K562 (cell line): ENCODE measurements around the gene ZNF622.

Source experiments
- ARNT ChIP-seq, 2 experiments: fragments of 450-650 bp; IDR thresholded peaks; 2 replicates each; pipeline ENCODE4 v1.6.1; 2016; ENCODE audit warnings: mild to moderate bottlenecking in 1 of 2
- EZH2 ChIP-seq: IDR thresholded peaks from 2 replicates; pipeline ENCODE4 v1.6.1; 2012; ENCODE audit warnings: low read depth, mild to moderate bottlenecking, inconsistent platforms, low read length, borderline replicate concordance
- JUND ChIP-seq, 2 experiments: IDR thresholded peaks; 2 replicates in 1 of 2; 3 replicates in 1 of 2; pipeline ENCODE4 v1.6.1; 2011; ENCODE audit warnings: borderline replicate concordance in 2 of 2, low read depth in 2 of 2, low read length in 2 of 2, improper control_type of control experiment in 1 of 2, missing biosample characterization in 1 of 2, missing genetic modification characterization in 1 of 2, missing genetic modification reagents in 1 of 2
- MYC ChIP-seq, 2 experiments: fragments of 250-450 bp in 1 of 2; sonication (Bioruptor Pico) in 1 of 2; IDR thresholded peaks; 2 replicates each; pipeline versions ENCODE4 v1.5.1 to v1.6.1; 2012 to 2021; ENCODE audit warnings: low read depth in 2 of 2, borderline replicate concordance in 1 of 2, improper control_type of control experiment in 1 of 2, low read length in 1 of 2, mild to moderate bottlenecking in 1 of 2, moderate library complexity in 1 of 2
- POLR2A ChIP-seq: fragments of 450-650 bp; conservative IDR thresholded peaks from 2 replicates; pipeline ENCODE4 v1.6.1; 2016
- RFX5 ChIP-seq: IDR thresholded peaks from 2 replicates; pipeline ENCODE4 v1.6.1; 2011; ENCODE audit warnings: low read depth, mild to moderate bottlenecking, improper control_type of control experiment, low read length
- SREBF1 ChIP-seq: fragments of 150-350 bp; IDR thresholded peaks from 2 replicates; pipeline ENCODE4 v1.6.1; 2014; ENCODE audit warnings: antibody characterized with exemption, low read depth, low read length, borderline replicate concordance
- TAF1 ChIP-seq: IDR thresholded peaks from 2 replicates; pipeline ENCODE4 v1.6.1; 2011; ENCODE audit warnings: mild to moderate bottlenecking, low read length, moderate library complexity; ENCODE audit not compliant: insufficient read depth, control insufficient read depth, severe bottlenecking; ENCODE audit errors: extremely low read depth
- ZNF561 ChIP-seq: fragments of 450-650 bp; formaldehyde crosslinking; conservative IDR thresholded peaks from 2 replicates; pipeline ENCODE4 v1.4.0; 2020; ENCODE audit warnings: mild to moderate bottlenecking, moderate library complexity
- TF ChIP-seq, protein P1 (sequence below): fragments of 450-650 bp; conservative IDR thresholded peaks from 2 replicates; pipeline ENCODE4 v1.6.1; 2016; ENCODE audit warnings: missing genetic modification characterization, low read depth, mild to moderate bottlenecking, control low read depth, missing compliant biosample characterization
- TF ChIP-seq, protein P2 (sequence below): sonication (generic); formaldehyde crosslinking; IDR thresholded peaks from 2 replicates; pipeline ENCODE4 v1.8.0; 2022; ENCODE audit warnings: mild to moderate bottlenecking, low read depth, missing genetic modification reagents

DNA sequence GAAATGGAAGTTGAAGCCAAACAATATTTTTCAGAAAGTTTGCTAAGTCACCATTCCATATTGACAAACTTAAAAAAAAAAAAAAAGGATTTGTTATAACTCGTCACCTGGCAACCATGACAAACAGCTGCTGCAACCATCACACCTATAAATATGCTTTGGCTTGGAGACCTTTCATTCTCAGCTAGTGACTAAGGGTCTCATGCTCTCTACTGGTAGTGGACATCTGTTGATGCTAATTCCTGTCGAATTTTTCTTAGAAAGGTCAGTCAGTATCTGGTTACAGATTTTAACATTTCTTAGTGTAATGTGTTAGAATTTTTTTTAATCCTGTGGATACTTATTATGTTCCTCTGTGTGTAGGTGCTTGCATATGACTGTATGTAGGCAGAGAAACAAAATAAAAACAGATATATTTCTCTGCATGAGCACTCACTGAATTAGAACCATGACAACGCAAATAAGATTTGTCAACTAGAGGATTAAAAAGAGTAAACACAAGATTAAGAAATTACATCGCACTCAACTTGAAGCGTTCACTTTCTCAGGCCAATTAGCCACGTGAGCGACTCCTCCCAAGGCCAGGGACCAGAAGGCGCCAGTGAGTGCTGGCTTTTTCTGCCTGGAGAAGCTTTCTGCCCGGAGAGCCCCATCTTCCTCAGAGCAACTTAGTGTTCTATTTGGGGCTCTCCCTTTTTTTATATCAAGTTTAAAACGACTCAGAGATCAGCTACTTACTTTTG lies 27.0 kb upstream of the ZNF622 start:
- TF ChIP-seq TAF1 (no peak), MYC (IDR thresholded peaks at IDR 0.05; ENCODE audit: low read depth, low read length) (no peak), MYC (CRISPR knock-in tag; IDR thresholded peaks at IDR 0.05; ENCODE audit: borderline replicate concordance, low read depth) (no peak), ARNT (IDR thresholded peaks at IDR 0.05) (no peak), SREBF1 (no peak), JUND (IDR thresholded peaks at IDR 0.05; ENCODE audit: borderline replicate concordance, low read depth, low read length) (no peak), JUND (tag; IDR thresholded peaks at IDR 0.05; ENCODE audit: borderline replicate concordance, low read depth, low read length) (no peak), POLR2A (no peak), EZH2 (no peak), ZNF561 (CRISPR knock-in tag) (no peak), RFX5 (no peak)
- TF ChIP-seq, protein P1, sequence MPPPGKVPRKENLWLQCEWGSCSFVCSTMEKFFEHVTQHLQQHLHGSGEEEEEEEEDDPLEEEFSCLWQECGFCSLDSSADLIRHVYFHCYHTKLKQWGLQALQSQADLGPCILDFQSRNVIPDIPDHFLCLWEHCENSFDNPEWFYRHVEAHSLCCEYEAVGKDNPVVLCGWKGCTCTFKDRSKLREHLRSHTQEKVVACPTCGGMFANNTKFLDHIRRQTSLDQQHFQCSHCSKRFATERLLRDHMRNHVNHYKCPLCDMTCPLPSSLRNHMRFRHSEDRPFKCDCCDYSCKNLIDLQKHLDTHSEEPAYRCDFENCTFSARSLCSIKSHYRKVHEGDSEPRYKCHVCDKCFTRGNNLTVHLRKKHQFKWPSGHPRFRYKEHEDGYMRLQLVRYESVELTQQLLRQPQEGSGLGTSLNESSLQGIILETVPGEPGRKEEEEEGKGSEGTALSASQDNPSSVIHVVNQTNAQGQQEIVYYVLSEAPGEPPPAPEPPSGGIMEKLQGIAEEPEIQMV (tag), result no peak
- TF ChIP-seq, protein P2, sequence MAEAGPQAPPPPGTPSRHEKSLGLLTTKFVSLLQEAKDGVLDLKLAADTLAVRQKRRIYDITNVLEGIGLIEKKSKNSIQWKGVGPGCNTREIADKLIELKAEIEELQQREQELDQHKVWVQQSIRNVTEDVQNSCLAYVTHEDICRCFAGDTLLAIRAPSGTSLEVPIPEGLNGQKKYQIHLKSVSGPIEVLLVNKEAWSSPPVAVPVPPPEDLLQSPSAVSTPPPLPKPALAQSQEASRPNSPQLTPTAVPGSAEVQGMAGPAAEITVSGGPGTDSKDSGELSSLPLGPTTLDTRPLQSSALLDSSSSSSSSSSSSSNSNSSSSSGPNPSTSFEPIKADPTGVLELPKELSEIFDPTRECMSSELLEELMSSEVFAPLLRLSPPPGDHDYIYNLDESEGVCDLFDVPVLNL (CRISPR knock-in tag), result no peak
